Measurements from ENCODE around the gene GSTK1.

DNA sequence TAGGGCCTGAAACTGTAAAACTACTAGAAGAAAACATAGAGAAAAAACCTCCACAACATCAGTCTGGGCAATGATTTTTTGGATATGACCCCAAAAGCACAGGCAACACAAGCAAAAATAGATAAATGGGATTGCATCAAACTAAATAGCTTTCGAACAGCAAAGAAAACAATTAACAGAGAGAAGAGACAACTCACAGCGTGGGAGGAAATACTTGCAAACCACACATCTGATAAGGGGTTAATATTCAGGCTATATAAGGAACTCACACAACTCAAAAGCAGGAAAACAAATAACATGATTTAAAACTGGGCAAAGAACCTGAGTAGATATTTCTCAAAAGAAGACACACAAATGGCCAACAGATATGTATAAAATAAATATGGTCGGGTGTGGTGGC, 7.7 kb upstream of the GSTK1 start:
- TF ChIP-seq, protein P1, sequence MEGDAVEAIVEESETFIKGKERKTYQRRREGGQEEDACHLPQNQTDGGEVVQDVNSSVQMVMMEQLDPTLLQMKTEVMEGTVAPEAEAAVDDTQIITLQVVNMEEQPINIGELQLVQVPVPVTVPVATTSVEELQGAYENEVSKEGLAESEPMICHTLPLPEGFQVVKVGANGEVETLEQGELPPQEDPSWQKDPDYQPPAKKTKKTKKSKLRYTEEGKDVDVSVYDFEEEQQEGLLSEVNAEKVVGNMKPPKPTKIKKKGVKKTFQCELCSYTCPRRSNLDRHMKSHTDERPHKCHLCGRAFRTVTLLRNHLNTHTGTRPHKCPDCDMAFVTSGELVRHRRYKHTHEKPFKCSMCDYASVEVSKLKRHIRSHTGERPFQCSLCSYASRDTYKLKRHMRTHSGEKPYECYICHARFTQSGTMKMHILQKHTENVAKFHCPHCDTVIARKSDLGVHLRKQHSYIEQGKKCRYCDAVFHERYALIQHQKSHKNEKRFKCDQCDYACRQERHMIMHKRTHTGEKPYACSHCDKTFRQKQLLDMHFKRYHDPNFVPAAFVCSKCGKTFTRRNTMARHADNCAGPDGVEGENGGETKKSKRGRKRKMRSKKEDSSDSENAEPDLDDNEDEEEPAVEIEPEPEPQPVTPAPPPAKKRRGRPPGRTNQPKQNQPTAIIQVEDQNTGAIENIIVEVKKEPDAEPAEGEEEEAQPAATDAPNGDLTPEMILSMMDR (IDR thresholded peaks at IDR 0.05): no peak
- TF ChIP-seq POLR2A (IDR thresholded peaks at IDR 0.05): no peak

Measured in heart left ventricle (tissue), 13 donors.